DMS79 treated with DMSO at 0.1 percent for 48 hours (cell line): ENCODE measurements around the gene CMTM1.

Experiments used
- DNase-seq: peaks from one replicate; lab custom pipeline; 2025; lab: John Stamatoyannopoulos, UW

Gene CMTM1

GRCh38 chr16:66539623-66540469 lies 26.4 kb upstream of the CMTM1 start:
- peak; percentile 49 for DNase-seq

DNA sequence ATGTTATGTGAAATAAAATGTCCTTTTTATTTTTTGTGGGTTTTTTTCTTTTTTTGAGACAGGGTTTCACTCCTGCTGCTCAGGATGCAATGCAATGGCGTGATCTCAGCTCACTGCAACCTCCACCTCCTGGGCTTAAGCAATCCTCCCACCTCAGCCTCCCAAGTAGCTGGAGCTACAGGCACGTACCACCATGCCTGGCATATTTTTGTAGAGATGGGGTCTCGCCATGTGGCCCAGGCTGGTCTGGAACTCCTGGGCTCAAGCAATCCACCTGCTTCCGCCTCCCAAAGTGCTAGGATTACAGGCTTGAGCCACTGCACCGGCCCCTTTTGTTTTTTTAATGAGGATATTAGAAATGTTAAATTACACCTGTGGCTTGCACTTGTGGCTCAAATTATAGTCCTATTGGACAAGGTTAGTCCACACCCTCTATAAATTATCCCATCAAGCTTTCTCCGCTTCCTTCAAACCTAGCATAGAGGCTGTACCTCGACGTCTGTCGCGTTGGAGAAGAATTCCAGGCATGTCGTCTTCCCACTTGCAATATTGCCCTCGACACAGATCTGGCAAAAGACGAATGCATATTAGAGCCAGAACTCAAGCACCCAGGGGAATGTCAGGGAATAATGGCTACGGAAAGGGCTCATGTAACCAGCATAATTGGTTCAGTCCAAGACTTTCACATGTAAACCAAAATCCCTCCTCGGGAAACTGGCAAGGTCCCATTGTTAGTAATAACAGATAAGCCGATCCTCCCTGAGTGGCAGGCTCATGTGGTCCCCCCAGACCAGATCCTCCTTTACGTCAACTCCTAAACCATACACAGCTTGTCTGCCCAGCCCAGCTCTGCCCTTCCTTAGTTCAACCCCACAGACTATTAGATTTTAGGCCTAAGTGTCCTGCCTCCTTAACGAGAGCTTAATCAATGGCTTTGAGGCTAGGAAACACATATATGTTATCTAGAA lies 24.6 kb upstream of the CMTM1 start:
- DNase-seq = no peak

- DNase-seq = no peak
These were observed 23.8 kb upstream of the CMTM1 start for GRCh38 chr16:66542396-66542795.

DNA sequence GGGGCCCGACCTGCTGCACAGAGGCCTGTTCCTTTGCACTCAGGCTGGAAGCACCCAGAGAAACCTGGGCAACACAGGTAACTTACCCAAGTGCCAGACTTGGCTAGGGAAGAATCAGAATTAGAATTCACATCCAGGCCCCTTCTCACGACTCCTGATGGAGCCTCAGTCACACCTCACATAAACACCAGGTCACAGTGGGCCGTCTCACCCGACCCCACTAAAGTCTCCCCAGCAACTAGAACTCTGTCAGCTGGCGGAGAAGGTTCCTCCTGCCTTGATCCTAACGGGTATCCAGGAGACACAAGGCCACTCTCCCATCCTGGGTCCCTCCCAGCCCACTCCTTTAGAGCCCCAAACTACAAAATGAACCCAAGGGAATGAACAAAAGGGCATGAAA lies 22.7 kb upstream of the CMTM1 start:
- no peak for DNase-seq

DNA sequence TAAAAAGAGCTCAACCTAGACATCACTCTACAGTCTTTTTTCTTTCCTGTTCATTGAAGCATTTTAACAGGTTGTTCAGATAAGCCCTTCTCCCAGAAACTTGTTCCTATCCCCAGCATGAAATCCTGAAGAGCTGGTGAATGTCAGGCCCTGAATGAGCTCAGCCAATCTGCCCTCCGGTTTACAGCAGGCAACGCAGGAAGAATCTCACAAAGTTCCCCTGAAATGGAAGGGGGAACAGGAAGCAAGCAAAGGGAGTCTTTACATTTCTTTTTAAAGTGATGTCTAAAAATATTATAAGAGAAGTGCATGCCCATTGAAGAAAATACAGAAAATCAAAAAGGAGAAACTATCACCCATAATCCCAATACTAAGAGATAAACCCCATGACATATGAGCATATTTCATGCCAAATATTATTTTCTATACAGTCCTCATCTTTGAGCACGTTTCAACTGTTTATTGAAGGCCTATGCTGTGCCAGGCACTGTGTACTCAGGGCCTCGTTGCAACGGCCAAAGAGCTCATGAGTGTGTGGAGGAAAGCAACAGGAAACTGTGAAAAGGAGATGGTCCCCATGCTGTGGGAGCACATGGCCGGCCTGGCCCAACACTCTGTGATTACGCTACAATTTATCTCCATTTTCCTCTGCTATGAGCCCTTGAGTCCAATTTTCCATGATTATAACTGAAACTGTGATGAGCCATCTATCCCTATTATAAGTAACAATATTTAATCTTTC lies 22.1 kb upstream of the CMTM1 start:
- DNase-seq = no peak

DNA sequence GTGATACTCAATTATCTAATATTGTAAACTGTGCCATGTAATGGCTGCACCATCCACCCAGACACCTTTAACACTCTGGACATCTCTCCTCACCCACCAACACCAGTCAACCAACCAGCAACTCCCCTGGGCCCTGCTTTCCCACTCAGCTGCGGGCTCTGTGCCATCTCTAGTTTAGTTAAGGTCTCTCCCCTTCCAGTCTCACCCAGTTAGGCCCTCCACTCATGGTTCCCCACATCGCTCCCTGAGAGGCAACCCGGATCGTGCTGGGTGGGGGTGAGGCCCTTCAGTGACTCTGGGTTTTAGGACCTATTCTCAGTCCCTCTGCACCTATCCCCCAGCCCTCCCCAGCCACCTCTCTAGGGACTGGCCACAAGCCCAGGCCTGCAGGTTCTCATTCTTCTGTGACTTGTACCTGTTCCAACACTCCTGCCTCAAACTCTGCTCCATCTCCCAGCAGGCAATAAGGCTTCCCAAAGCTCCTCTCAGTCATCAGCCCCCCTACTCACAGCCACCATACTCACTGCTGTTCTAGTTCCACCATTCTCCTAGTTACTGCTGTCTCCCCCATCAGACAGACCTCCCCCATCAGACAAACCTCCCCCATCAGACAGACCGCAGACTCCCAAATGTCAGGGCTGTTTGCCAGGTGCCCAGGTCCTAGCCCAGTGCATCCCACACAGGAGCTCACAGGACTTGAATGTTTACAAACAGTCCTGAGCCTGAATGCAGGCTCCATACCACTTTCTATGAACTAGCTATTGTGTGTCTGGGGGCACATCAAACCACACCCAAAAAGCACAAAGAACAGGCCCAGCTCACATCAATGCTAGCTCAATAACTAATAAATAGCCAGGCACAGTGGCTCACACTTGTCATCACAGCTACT lies 18.9 kb upstream of the CMTM1 start:
- no peak for DNase-seq

- DNase-seq = no peak
These were observed 18.2 kb upstream of the CMTM1 start for GRCh38 chr16:66548068-66548467.

DNA sequence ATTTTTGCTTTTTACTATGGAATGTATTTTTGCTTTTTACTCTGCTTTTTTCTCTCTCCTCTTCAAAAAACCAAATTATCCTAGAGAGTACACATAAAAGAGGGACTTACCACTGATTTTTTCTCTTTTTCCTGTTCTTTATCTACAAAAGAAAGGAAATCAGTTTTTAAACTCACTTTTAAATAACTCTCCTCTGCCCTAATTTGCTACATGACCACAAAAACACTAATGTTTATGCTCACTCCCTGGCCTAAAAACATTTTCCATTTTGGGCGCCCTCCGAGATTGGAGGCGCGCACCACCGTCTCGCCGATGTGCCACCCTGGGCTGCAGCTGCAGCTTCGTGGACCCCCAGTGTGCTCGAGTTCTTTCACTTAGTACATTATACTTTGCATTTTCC lies 17.4 kb upstream of the CMTM1 start:
- DNase-seq = no peak

GRCh38 chr16:66549284-66550131 lies 16.7 kb upstream of the CMTM1 start, which contains the start of gene TK2:
TK2 (minus strand) TSS chr16:66550122; CDS start chr16:66550061, 61 bp downstream.
- no peak for DNase-seq

GRCh38 chr16:66551348-66551759 lies 14.9 kb upstream of the CMTM1 start:
- DNase-seq = no peak

DNA sequence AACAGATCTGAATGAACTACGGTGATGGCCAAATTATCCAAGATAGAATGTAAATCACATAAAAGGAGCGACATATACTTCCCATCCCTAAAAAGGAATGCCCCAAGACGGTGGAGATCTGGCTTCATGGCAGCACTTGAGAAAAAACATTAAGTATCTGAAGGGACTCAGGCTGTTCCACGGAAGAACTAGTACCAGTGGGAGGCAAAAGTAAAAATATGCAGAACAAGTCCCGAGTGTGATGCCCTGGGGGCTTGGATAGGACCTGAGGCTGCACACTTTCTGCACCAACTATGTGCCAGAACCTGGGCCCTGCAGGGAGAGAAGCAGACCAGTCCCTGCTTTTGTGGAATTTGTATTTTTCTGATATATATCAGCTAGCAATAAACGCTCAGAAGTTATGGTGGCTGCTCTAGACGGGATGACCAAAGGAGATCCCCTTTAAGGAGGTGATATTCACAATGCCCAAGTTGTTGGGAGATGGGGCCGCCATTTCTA lies 14.4 kb upstream of the CMTM1 start:
- no peak for DNase-seq

DNA sequence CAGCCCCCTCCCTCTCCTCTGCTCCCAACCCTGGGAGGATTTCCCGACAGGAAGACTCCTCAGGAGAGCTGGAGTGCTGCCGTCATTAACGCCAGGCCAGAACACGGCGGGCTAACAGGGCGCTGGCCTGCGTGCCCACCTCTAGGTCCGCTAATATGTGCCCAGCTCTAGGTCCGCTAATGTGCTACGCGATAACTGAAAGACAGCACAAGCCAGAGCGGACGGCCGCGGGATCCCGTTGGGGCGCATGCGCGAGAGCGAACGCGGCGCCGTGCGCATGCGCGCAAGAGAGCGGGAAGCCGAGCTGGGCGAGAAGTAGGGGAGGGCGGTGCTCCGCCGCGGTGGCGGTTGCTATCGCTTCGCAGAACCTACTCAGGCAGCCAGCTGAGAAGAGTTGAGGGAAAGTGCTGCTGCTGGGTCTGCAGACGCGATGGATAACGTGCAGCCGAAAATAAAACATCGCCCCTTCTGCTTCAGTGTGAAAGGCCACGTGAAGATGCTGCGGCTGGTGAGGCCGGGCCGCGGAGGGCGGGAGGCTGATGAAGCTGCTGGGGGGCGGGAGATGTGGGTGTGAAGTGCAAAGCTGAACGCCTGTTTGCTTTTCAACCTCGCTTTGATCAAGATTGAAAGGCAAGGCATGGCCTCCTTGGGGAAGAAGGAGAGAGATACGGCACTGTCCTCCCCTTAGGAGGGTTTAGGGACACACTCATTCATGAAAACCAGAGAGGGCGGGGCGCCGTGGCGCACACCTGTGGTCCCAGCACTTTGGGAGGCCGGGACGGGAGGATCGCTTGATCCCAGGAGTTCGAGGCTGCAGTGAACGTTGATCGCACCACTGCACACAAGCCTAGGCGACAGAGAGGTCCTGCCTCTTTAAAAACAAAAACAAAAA lies 13.7 kb upstream of the CMTM1 start, which contains the start of gene CKLF:
Gene CKLF (plus strand): TSS at position 291 of the 892 bp plus-strand sequence. CDS start 140 bp downstream, at position 431.
- peak; percentile 57 for DNase-seq

DNA sequence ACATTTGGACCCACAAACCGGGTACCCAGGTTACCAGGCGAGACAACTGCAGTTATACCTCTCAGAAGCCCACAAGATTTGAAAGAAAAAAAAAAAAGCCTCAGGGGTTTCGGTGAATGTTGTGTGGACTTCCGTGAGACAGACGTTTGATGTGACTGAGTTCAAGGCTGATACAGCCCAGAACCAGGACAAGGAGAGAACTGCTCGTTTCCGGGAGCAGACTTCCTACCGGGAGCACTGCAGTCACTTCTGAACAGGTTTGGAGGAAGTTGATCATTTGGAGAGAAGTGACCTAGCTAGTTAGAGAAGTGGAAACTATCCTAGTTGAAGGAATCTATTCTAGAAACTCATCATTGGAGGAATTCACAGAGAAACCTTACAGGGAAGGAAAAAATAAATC lies 13.0 kb upstream of the CMTM1 start:
- no peak for DNase-seq

- DNase-seq = no peak
These were observed 12.2 kb upstream of the CMTM1 start for GRCh38 chr16:66554021-66554420.

DNA sequence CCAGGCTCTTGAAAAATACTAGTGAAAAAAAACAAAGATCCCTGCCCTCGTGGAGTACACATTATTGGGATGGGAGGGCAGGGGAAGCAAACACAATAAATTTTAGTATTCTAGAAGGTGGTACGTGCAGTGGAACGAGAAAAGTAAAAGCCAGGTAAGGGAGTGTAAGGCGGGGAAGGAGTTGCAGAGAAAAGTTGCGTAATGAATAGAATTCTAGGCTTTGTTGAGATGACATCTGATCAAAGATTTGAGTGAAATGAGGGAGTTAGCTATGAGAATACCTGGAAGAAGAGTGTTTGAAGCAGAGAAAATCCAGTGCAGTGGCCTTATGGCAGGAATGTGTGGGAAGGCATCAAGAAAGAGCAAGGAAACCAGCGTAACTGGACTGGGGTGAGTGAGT lies 11.7 kb upstream of the CMTM1 start:
- no peak for DNase-seq

DNA sequence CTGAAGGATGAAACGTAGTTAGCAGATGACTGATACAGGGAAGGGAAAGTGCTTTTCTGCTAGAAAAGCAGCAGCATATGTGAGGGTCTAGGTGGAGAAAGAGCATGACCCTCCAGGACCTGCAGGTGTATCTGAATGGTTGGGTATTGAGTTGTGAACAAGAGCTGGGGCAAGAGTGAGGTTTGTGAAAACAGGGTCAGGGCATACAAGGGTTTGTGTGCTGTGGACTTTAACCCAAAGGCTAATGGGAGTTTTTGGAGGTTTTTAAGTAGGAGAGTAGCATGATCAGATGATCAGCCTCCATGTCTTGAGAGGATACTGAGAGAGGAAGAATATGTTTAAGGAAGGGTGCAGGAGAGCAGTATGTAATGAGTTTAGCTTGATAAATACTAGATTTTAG lies 6.1 kb upstream of the CMTM1 start:
- DNase-seq = no peak

DNA sequence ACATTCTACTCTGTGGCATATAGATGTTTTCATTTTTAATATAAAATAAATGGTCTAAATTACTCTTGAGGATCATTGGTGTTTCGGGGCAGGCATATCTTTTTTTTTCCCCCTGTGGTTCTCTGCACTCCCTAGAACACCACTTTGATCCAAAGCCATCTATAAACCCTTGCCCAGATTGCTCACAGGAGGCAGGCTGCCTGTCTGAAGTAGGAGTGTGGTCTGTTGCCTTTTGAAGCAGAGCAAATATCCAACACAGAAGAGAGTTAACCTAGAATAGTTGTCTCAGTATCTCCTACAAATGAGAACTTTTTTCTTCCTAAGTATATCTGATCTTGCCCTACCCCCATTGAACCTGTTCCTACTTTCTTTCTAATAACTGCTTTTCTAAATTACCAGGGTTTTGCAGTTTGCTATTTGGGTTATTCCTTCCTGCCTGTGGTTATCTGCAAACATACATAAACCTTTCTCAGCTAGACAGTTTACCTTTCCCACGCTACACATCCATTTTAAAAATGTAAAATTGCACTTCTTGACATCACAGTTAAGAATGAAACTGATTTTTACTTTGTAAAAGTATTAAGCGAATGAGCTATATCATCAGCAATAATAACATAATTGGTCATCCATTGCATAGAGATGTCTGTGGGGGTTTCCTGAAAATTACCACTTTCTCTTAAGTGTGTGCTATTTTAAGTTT lies 4.7 kb upstream of the CMTM1 start:
- DNase-seq = no peak

DNA sequence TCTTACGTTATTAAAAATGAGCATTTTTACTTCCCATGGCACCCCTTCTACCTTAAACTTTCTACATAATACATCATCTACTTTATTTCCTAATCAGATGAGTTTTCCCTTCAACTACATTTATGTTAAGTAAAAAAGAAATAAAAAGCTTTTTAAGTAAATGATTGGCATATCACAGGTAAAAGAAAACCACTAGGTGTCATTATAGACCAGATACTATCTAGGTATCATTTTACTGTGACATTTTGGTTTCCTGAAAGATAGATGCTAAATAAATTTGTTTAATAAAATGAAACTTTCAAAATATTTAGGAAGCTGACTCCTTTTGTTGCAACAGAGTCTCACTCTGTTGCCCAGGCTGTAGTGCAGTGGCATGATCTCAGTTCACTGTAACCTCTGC lies 3.8 kb upstream of the CMTM1 start:
- DNase-seq = no peak
